K562 (cell line): ENCODE results near the gene PIK3CG. TPM values are rescaled to one million over a fixed set of nuclear protein-coding genes. Genes with fewer than 3 reads are reported as not detected.

ENCODE experiments used
- ATAC-seq: fragments of 200-7000 bp; cut with Tn5 transposase; 3 replicates; pipeline ENCODE4 v1.9.1; 2020; ENCODE audit warnings: moderate library complexity
- BruUV-seq: library from RNA; stranded (reverse); fragments of 400-500 nt; replicated peaks from 2 replicates; lab custom pipeline; 2021; lab: Mats Ljungman, UMichigan
- CTCF ChIA-PET: fragments of 300-600 bp; formaldehyde crosslinking; extraction: SDS; loops from one replicate; lab custom pipeline; 2021; ENCODE audit warnings: low intra/inter-chr PET ratio; lab: Yijun Ruan, JAX
- POLR2A ChIA-PET: fragments of 300-600, 350-650 bp; sonication (Branson Sonifier 250); formaldehyde crosslinking; extraction: SDS; loops from one replicate; lab custom pipeline; 2021; ENCODE audit warnings: antibody characterized with exemption, inconsistent platforms; lab: Yijun Ruan, JAX
- DNase-seq, 4 experiments: peaks; one replicate each; pipeline versions ENCODE4 v3.0.0 to v3.0.0-alpha.2; 2011 to 2018; ENCODE audit warnings: low spot score in 3 of 4, mixed read lengths in 3 of 4; ENCODE audit errors: extremely low read depth in 1 of 4
- FAIRE-seq: peaks from 2 replicates; lab custom pipeline; 2011; peaks lifted over from hg19 to GRCh38; lab: Jason Lieb, UNC
- H2AFZ ChIP-seq: 2 replicates; pipeline ENCODE4 v1.6.0; 2011; ENCODE audit warnings: low read depth, low read length, control low read depth, inconsistent platforms
- H3K27ac ChIP-seq: fragments of 200-600 bp; 3 replicates; pipeline ENCODE4 v1.8.0; 2011; ENCODE audit warnings: low read depth, mild to moderate bottlenecking, control low read depth, inconsistent platforms, low read length, moderate library complexity, mixed read lengths; ENCODE audit errors: extremely low read depth
- H3K27me3 ChIP-seq, 2 experiments: fragments of 300-600 bp in 1 of 2; 2 replicates in 1 of 2; 3 replicates in 1 of 2; pipeline versions ENCODE4 v1.6.0 to v1.8.0; 2011; ENCODE audit warnings: inconsistent platforms in 2 of 2, low read length in 2 of 2, mild to moderate bottlenecking in 1 of 2, mixed read lengths in 1 of 2, moderate library complexity in 1 of 2; ENCODE audit not compliant: control insufficient read depth in 2 of 2, insufficient read depth in 2 of 2
- H3K36me3 ChIP-seq: fragments of 300-600 bp; 3 replicates; pipeline ENCODE4 v1.8.0; 2011; ENCODE audit warnings: mild to moderate bottlenecking, low read length, inconsistent platforms; ENCODE audit not compliant: control insufficient read depth, insufficient read depth
- H3K4me1 ChIP-seq, 2 experiments: fragments of 200-600 bp in 1 of 2; replicated peaks in 1 of 2; 2 replicates in 1 of 2; 3 replicates in 1 of 2; pipeline versions ENCODE4 v1.5.1 to v1.8.0; 2011; ENCODE audit warnings: inconsistent platforms in 2 of 2, low read length in 2 of 2, mild to moderate bottlenecking in 1 of 2, mixed read lengths in 1 of 2, moderate library complexity in 1 of 2; ENCODE audit not compliant: control insufficient read depth in 2 of 2, insufficient read depth in 2 of 2
- H3K4me2 ChIP-seq: 2 replicates; pipeline ENCODE4 v1.6.1; 2011; ENCODE audit warnings: low read length, control low read depth, inconsistent platforms, mixed read lengths; ENCODE audit not compliant: insufficient read depth
- H3K4me3 ChIP-seq: fragments of 200-600 bp; sonication (generic), shearing (Covaris generic); 2 replicates; pipeline ENCODE4 v1.5.1; 2016; ENCODE audit warnings: control low read depth, inconsistent platforms
- H3K79me2 ChIP-seq: fragments of 200-600 bp; 3 replicates; pipeline ENCODE4 v1.8.0; 2011; ENCODE audit warnings: low read length, inconsistent platforms; ENCODE audit not compliant: control insufficient read depth, insufficient read depth
- H3K9ac ChIP-seq, 2 experiments: 2 replicates each; pipeline versions ENCODE4 v1.6.0 to v1.6.1; 2011; ENCODE audit warnings: low read depth in 2 of 2, low read length in 2 of 2, control low read depth in 1 of 2, inconsistent platforms in 1 of 2, mild to moderate bottlenecking in 1 of 2, mixed read lengths in 1 of 2; ENCODE audit not compliant: insufficient read depth in 1 of 2
- H3K9me1 ChIP-seq: one replicate; pipeline ENCODE4 v1.6.0; 2011; ENCODE audit warnings: inconsistent platforms, mild to moderate bottlenecking, low read length, moderate library complexity; ENCODE audit not compliant: control insufficient read depth, insufficient read depth
- H3K9me3 ChIP-seq: replicated peaks from 2 replicates; pipeline ENCODE4 v1.5.1; 2011; ENCODE audit warnings: low read depth, low read length, inconsistent platforms; ENCODE audit not compliant: control insufficient read depth, insufficient read depth
- H4K20me1 ChIP-seq: replicated peaks from 2 replicates; pipeline ENCODE4 v1.6.1; 2011; ENCODE audit warnings: low read length, inconsistent platforms, mixed read lengths; ENCODE audit not compliant: control insufficient read depth, insufficient read depth
- ATF3 ChIP-seq, 2 experiments: fragments of 450-650 bp in 1 of 2; sonication (generic) in 1 of 2; formaldehyde crosslinking in 1 of 2; IDR thresholded peaks in 1 of 2; conservative IDR thresholded peaks in 1 of 2; 2 replicates each; pipeline versions ENCODE4 v1.6.1 to v1.8.1; 2016 to 2023; ENCODE audit warnings: mild to moderate bottlenecking in 2 of 2, moderate library complexity in 2 of 2, inconsistent platforms in 1 of 2, missing genetic modification reagents in 1 of 2
- ATF7 ChIP-seq: fragments of 450-650 bp; IDR thresholded peaks from 2 replicates; pipeline ENCODE4 v1.7.1; 2014; ENCODE audit warnings: mild to moderate bottlenecking, moderate library complexity
- ZBTB5 ChIP-seq: fragments of 450-650 bp; IDR thresholded peaks from 2 replicates; pipeline ENCODE4 v1.6.1; 2017; ENCODE audit warnings: antibody characterized with exemption
- WGBS: fragments of 100-300 bp; shearing (Covaris generic); methylation state at CpG from one replicate; pipeline ENCODE4 v1.1.6; 2016; ENCODE audit warnings: low coverage, mixed read lengths; ENCODE audit not compliant: insufficient coverage; ENCODE audit errors: missing lambda C conversion rate; 5-methylcytosine and 5-hydroxymethylcytosine counted together
- in situ Hi-C: fragments of 300-500 bp; cut with MboI; formaldehyde crosslinking; loops from 4 replicates; pipeline ENCODE4 v1.15.0; 2018; ENCODE audit warnings: inconsistent platforms, mixed read lengths
- intact Hi-C: fragments of 100-400 bp; cut with micrococcal nuclease; formaldehyde crosslinking; loops from 2 replicates; pipeline ENCODE4 v1.14.2; 2022
- polyA plus RNA-seq, 8 experiments: library from polyadenylated mRNA; depleted of rRNA in 4 of 8; stranded (reverse) in 5 of 8; unstranded in 3 of 8; fragments of >200 nt; fragmentation: Nextera tagmentation in 2 of 8; fragmentation: Illumina TruSeq in 1 of 8; extraction: Ambion mirVana in 2 of 8; extraction: Trizol in 1 of 8; gene quantifications; 2 replicates each; pipeline versions ENCODE4 v1.2.1 to v1.2.3, GENCODE V29; 2011 to 2014; ENCODE audit warnings: inconsistent platforms in 1 of 8, missing spikeins in 1 of 8
- total RNA-seq, 7 experiments: library from RNA; depleted of rRNA in 6 of 7; stranded (reverse); fragments of >200 nt in 6 of 7; fragmentation: Illumina TruSeq in 2 of 7; extraction: Trizol in 2 of 7; gene quantifications; 2 replicates each; pipeline versions ENCODE4 v1.2.1 to v1.2.3, GENCODE V29; 2011 to 2021; ENCODE audit warnings: low replicate concordance in 1 of 7

Gene PIK3CG
- total and polyA plus RNA-seq, 9 of the 15 experiments (the other 6 are each of a cell fraction or from before 2014, with no cell fraction given): 5.3 to 42.5 (median 29.0) TPM

GRCh38 chr7:106916679-106917078, 51.6 kb downstream of the PIK3CG start:
- H3K9me3 ChIP-seq: no peaks in the 10 kb centered on the region
- ChIA-PET CTCF (interaction anchor here (0.6 kb wide), 1 partner anchor 1339 kb away, joined by 5 read pairs; no protein-coding TSS in a partner anchor), POLR2A (interaction anchor here (1.1 kb wide), 1 partner anchor 253 kb away, joined by 4 read pairs; the partner anchor contains the start of gene HBP1)
- ATAC-seq (no peak), DNase-seq (no peak), FAIRE-seq (no peak)
- H3K9ac ChIP-seq: no peak overlapping the region
- no peak overlapping the region for H3K4me2 ChIP-seq
- no peaks in the 10 kb centered on the region for H4K20me1 ChIP-seq
- in situ Hi-C loops (no loop called here), intact Hi-C loops (no loop called here)
- TF ChIP-seq ATF3 (IDR thresholded peaks at IDR 0.05) (peak; percentile 37; the same call in 1 of the 2 replicates), ATF3 (CRISPR knock-in tag; conservative IDR thresholded peaks at IDR 0.05) (no peak), ZBTB5 (no peak), ATF7 (0 out of 2 replicates have a peak, but pooled peaks have one; percentile 16)
- no peaks in the 10 kb centered on the region for H3K4me1 ChIP-seq
- no peaks in the 10 kb centered on the region for H3K79me2 ChIP-seq
- H3K36me3 ChIP-seq: no peaks in the 10 kb centered on the region
- BruUV-seq: no TSS peak
- H2AFZ ChIP-seq: no peak overlapping the region
- WGBS: 3% methylated on average over 1 of the region's 1 CpG
- H3K9me1 ChIP-seq: no peaks in the 10 kb centered on the region
- H3K27me3 ChIP-seq: no peaks in the 10 kb centered on the region; a peak in 2 of 5 replicates
- H3K4me3 ChIP-seq: no peak overlapping the region
- no peak overlapping the region for H3K27ac ChIP-seq
